ENCODE measurements around the gene RAB6A. TPM values are rescaled to one million over a fixed set of nuclear protein-coding genes. Genes with fewer than 3 reads are reported as not detected.
"Not testable (repeated sequence)": the region's sequence is repeated elsewhere in the genome, so short reads cannot be mapped to it uniquely, and the experiment has no call there.

Gene RAB6A
- total RNA-seq, 1 donor: 158 TPM

DNA sequence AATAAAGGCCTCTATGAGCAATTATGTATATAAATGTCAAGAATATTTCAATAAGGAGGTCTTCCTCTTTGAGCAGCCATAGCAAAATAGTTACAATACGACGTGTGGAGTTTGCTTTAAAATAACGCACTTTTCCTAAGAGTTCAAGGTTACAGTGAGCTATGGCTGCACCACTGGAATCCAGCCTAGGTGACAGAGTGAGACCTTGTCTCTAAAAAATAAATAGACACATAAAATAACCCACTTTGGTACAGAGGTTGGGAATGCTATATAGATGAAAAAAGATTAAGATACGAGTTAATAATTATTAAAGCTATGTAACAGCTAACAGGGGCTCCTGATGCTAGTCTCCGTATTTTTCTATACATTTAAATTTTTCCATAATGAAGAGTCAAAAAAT, 12.6 kb downstream of the RAB6A start:
- H3K4me3 ChIP-seq (ENCODE audit: low read depth, low read length): no peak overlapping the region
- TF ChIP-seq, protein P1, sequence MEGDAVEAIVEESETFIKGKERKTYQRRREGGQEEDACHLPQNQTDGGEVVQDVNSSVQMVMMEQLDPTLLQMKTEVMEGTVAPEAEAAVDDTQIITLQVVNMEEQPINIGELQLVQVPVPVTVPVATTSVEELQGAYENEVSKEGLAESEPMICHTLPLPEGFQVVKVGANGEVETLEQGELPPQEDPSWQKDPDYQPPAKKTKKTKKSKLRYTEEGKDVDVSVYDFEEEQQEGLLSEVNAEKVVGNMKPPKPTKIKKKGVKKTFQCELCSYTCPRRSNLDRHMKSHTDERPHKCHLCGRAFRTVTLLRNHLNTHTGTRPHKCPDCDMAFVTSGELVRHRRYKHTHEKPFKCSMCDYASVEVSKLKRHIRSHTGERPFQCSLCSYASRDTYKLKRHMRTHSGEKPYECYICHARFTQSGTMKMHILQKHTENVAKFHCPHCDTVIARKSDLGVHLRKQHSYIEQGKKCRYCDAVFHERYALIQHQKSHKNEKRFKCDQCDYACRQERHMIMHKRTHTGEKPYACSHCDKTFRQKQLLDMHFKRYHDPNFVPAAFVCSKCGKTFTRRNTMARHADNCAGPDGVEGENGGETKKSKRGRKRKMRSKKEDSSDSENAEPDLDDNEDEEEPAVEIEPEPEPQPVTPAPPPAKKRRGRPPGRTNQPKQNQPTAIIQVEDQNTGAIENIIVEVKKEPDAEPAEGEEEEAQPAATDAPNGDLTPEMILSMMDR (IDR thresholded peaks at IDR 0.05; ENCODE audit: insufficient read depth, low read length): no peak
- DNase-seq (ENCODE audit: low read depth): no peak

DNA sequence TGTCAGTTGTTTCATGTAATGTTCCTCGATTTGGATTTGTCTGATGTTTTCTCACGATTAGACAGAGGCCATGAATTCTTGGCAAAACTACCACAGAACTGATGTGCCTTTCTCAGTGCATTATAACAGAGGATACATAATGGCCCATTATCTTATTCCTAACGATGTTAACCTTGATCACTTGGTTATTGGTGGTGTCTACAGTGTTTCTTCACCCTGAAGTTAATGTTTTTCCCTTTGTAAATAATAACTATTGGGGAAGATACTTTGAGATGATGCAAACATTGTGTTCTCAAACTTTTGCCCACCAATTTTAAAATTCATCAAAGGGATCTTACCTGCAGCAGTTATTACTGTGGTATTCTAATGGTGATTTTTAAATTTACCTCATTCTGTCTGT, 13.1 kb downstream of the RAB6A start:
- TF ChIP-seq, protein P1 (IDR thresholded peaks at IDR 0.05; ENCODE audit: insufficient read depth, low read length): no peak
- H3K4me3 ChIP-seq (ENCODE audit: low read depth, low read length): no peak overlapping the region
- no peak for DNase-seq (ENCODE audit: low read depth)

DNA sequence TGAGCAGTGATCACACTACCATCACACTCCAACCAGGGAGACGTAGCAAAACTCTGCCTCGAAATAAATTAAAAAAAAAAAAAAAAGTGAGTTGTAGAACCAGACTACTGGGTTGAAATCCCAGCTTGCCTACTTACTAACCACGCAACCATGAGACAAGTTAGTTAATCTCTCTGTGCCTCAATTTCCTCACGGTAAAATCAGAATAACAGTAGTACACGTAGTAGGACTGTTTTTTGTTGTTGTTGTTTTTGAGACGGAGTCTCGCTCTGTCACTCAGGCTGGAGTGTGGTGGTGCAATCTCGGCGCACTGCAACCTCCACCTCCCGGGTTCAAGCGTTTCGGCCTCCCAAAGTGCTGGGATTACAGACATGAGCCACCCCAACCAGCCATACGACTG, 14.2 kb downstream of the RAB6A start:
- TF ChIP-seq, protein P1 (IDR thresholded peaks at IDR 0.05; ENCODE audit: insufficient read depth, low read length): no peak
- no peak for DNase-seq (ENCODE audit: low read depth)
- H3K4me3 ChIP-seq (ENCODE audit: low read depth, low read length): no peak overlapping the region

DNA sequence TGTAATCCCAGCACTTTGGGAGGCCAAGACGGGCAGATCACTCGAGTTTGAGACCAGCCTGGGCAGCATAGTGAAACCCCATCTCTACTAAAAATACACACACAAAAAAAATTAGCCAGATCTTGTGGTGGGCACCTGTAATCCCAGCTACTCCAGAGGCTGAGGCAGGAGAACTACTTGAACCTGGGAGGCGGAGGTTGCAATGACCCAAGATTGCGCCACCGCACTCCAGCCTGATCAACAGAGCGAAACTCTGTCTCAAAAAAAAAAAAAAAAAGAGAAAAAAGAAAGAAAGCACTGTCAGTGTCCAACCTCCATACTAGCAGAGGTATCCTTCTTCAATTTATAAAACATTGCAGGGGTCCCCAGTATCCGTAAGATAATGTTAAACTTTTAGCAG, 17.8 kb downstream of the RAB6A start:
- TF ChIP-seq, protein P1 (IDR thresholded peaks at IDR 0.05; ENCODE audit: insufficient read depth, low read length): no peak
- no peak overlapping the region for H3K4me3 ChIP-seq (ENCODE audit: low read depth, low read length)
- DNase-seq (ENCODE audit: low read depth): no peak

DNA sequence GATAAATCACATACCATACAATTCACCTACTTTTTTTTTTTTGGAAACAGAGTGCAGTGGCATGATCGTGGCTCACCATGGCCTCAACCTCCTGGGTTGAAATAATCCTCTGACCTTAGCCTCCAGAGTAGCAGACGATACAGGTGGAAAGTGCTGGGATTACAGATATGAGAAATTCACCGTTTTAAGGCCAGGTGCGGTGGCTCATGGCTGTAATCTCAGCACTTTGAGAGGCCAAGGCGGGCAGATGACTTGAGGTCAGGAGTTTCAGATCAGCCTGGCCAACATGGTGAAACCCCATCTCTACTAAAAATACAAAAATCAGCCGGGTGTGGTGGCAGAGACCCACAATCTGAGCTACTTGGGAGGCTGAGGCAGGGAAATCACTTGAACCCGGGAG, 24.9 kb downstream of the RAB6A start:
- H3K4me3 ChIP-seq (ENCODE audit: low read depth, low read length): not testable (repeated sequence)

DNA sequence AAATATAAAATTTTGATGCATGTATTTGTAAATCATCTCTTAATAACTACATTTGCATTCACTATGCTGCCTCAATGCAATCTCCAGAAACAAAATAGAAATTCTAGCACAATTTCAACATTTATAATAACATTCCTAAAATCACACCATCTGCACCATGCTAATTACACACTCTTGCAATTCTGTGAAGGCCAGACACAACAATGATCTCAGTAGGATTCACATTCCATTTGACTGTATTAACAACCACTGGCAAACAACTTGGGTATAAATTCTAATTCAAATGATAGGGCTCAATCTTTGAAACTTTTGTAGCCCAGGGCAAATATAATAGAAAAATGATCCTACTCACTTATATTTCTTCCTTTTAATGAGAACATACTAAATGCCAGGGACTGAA, 25.9 kb downstream of the RAB6A start:
- DNase-seq (ENCODE audit: low read depth): peak; percentile 18
- H3K4me3 ChIP-seq (ENCODE audit: low read depth, low read length): no peak overlapping the region
- TF ChIP-seq, protein P1 (IDR thresholded peaks at IDR 0.05; ENCODE audit: insufficient read depth, low read length): no peak

More for the DNA sequence above, 24.9 kb downstream of the RAB6A start:
- DNase-seq (ENCODE audit: low read depth): not testable (repeated sequence)

DNA sequence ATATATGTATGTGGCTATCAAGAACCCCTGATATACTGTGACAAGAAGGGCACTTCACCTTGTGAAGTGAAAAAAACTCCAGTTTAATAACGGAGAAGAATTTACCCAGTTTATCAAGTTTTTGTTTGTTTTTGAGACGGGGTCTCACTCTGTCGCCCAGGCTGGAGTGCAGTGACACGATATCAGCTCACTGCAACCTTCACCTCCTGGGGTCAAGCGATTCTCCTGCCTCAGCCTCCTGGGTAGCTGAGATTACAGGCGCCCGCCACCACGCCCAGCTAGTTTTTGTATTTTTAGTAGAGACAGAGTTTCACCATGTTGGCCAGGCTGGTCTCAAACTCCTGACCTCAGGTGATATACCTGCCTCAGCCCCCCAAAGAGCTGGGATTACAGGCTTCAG, 26.9 kb downstream of the RAB6A start:
- not testable (repeated sequence) for H3K4me3 ChIP-seq (ENCODE audit: low read depth, low read length); DNase-seq (ENCODE audit: low read depth)

DNA sequence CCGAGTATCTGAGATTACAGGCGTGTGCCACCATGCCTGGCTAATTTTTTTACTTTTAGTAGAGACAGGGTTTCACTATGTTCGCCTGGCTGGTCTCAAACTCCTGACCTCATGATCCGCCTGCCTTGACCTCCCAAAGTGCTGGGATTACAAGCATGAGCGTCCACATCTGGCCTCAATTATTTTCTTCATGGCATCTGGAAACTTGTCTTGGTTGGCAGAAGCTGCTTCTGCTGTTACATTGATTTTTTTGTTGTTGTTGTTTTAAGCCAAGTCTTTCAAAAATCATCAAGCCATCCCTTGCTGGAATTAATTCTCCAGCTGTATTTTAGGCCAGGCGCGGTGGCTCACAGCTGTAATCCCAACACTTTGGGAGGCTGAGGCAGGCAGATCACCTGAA, 27.9 kb downstream of the RAB6A start:
- not testable (repeated sequence) for DNase-seq (ENCODE audit: low read depth); H3K4me3 ChIP-seq (ENCODE audit: low read depth, low read length)

All from fibroblast of the aortic adventitia (primary cell).